ENCODE results near the gene ACAN.

ACAN gene

GRCh38 chr15:88905576-88905975 lies 102.3 kb downstream of the ACAN start:
- TF ChIP-seq EZH2phosphoT487 (IDR thresholded peaks at IDR 0.05; ENCODE audit: low read length): no peak
- TF ChIP-seq, protein P1, sequence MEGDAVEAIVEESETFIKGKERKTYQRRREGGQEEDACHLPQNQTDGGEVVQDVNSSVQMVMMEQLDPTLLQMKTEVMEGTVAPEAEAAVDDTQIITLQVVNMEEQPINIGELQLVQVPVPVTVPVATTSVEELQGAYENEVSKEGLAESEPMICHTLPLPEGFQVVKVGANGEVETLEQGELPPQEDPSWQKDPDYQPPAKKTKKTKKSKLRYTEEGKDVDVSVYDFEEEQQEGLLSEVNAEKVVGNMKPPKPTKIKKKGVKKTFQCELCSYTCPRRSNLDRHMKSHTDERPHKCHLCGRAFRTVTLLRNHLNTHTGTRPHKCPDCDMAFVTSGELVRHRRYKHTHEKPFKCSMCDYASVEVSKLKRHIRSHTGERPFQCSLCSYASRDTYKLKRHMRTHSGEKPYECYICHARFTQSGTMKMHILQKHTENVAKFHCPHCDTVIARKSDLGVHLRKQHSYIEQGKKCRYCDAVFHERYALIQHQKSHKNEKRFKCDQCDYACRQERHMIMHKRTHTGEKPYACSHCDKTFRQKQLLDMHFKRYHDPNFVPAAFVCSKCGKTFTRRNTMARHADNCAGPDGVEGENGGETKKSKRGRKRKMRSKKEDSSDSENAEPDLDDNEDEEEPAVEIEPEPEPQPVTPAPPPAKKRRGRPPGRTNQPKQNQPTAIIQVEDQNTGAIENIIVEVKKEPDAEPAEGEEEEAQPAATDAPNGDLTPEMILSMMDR (IDR thresholded peaks at IDR 0.05; ENCODE audit: low read length): no peak
- no peak for TF ChIP-seq EZH2 (optimal IDR thresholded peaks at IDR 0.05; ENCODE audit: low read depth, low read length)
- H3K9me2 ChIP-seq (replicated peaks; ENCODE audit: insufficient read depth, low read length): no peaks in the 10 kb centered on the region
- no peaks in the 10 kb centered on the region for H3K36me3 ChIP-seq (replicated peaks; ENCODE audit: insufficient read depth, low read length)
- H3F3A ChIP-seq (ENCODE audit: insufficient read depth, low read length): no peaks in the 10 kb centered on the region
- H3K79me2 ChIP-seq (ENCODE audit: low read length): no peaks in the 10 kb centered on the region
- H3K9ac ChIP-seq (ENCODE audit: low read length): no peak overlapping the region
- H3K27ac ChIP-seq (ENCODE audit: low read length): no peak overlapping the region
- H3K4me1 ChIP-seq (ENCODE audit: low read length): no peaks in the 10 kb centered on the region
- no peak for DNase-seq
- H3K9me3 ChIP-seq (replicated peaks; ENCODE audit: insufficient read depth, low read length): no peaks in the 10 kb centered on the region
- no peaks in the 10 kb centered on the region for H4K20me1 ChIP-seq (ENCODE audit: insufficient read depth, low read length)
- no peak overlapping the region for H3K4me2 ChIP-seq (ENCODE audit: low read depth, low read length)
- no peaks in the 10 kb centered on the region for H3K27me3 ChIP-seq (replicated peaks; ENCODE audit: insufficient read depth, low read length)
- H2AFZ ChIP-seq (ENCODE audit: low read length): no peak overlapping the region
- no peak overlapping the region for H3K4me3 ChIP-seq (ENCODE audit: low read length)

DNA sequence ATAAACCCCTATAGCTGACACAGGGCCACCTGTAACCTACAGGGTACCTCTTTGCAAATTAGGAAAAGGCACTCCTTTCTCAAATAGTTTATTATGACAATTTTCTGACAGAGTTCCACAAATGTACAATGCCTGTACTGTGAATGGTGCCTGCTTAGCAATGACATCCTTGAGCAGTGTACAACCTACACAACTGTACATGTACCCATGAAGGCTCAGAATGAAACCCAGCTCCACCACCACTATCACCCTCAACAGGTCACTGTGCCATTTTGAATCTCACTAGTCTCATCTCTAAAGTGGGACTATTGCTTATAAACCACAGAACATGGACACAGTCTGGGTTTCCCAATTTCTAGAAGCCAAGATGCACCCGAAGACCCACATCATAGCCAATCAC lies 102.9 kb downstream of the ACAN start:
- Histone ChIP-seq H3K4me3 (ENCODE audit: low read length) (no peak overlapping the region), H3K9ac (ENCODE audit: low read length) (no peak overlapping the region), H3K9me3 (replicated peaks; ENCODE audit: insufficient read depth, low read length) (no peaks in the 10 kb centered on the region), H3F3A (ENCODE audit: insufficient read depth, low read length) (no peaks in the 10 kb centered on the region), H3K4me2 (ENCODE audit: low read depth, low read length) (no peak overlapping the region), H2AFZ (ENCODE audit: low read length) (no peak overlapping the region), H3K27me3 (replicated peaks; ENCODE audit: insufficient read depth, low read length) (no peaks in the 10 kb centered on the region), H3K27ac (ENCODE audit: low read length) (no peak overlapping the region), H3K36me3 (replicated peaks; ENCODE audit: insufficient read depth, low read length) (no peaks in the 10 kb centered on the region), H3K4me1 (ENCODE audit: low read length) (no peaks in the 10 kb centered on the region), H3K79me2 (ENCODE audit: low read length) (no peaks in the 10 kb centered on the region), H4K20me1 (ENCODE audit: insufficient read depth, low read length) (no peaks in the 10 kb centered on the region), H3K9me2 (replicated peaks; ENCODE audit: insufficient read depth, low read length) (no peaks in the 10 kb centered on the region)
- no peak for TF ChIP-seq EZH2 (optimal IDR thresholded peaks at IDR 0.05; ENCODE audit: low read depth, low read length)
- no peak for TF ChIP-seq EZH2phosphoT487 (IDR thresholded peaks at IDR 0.05; ENCODE audit: low read length)
- TF ChIP-seq, protein P1 (IDR thresholded peaks at IDR 0.05; ENCODE audit: low read length): no peak
- DNase-seq: no peak

DNA sequence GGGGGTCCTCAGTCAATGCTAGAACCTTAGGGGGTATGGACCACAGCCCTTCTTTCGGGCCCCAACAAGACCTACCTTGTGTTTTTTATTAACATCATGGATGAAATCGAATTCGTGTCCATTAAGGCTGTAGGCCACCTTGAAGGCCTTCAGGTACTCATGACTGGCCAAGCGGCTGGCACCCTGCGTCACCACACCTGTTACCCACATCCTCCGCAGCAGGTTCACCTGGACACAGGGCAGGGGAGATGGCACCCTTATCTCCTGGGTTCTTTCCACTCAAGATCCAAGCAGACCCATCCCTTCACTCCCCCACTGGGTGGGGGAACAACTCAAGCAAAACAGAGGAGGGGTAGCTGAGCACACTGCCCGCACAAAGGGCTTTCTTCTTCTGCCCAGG lies 103.3 kb downstream of the ACAN start:
- no peaks in the 10 kb centered on the region for H4K20me1 ChIP-seq (ENCODE audit: insufficient read depth, low read length)
- no peak overlapping the region for H3K4me2 ChIP-seq (ENCODE audit: low read depth, low read length)
- no peak for DNase-seq
- no peaks in the 10 kb centered on the region for H3K79me2 ChIP-seq (ENCODE audit: low read length)
- H3K9me3 ChIP-seq (replicated peaks; ENCODE audit: insufficient read depth, low read length): no peaks in the 10 kb centered on the region
- no peak overlapping the region for H3K9ac ChIP-seq (ENCODE audit: low read length)
- H3K9me2 ChIP-seq (replicated peaks; ENCODE audit: insufficient read depth, low read length): no peaks in the 10 kb centered on the region
- no peaks in the 10 kb centered on the region for H3K27me3 ChIP-seq (replicated peaks; ENCODE audit: insufficient read depth, low read length)
- no peaks in the 10 kb centered on the region for H3F3A ChIP-seq (ENCODE audit: insufficient read depth, low read length)
- TF ChIP-seq, protein P1 (IDR thresholded peaks at IDR 0.05; ENCODE audit: low read length): no peak
- TF ChIP-seq EZH2 (optimal IDR thresholded peaks at IDR 0.05; ENCODE audit: low read depth, low read length) (no peak), EZH2phosphoT487 (IDR thresholded peaks at IDR 0.05; ENCODE audit: low read length) (no peak)
- no peaks in the 10 kb centered on the region for H3K4me1 ChIP-seq (ENCODE audit: low read length)
- H2AFZ ChIP-seq (ENCODE audit: low read length): no peak overlapping the region
- H3K27ac ChIP-seq (ENCODE audit: low read length): no peak overlapping the region
- no peaks in the 10 kb centered on the region for H3K36me3 ChIP-seq (replicated peaks; ENCODE audit: insufficient read depth, low read length)
- H3K4me3 ChIP-seq (ENCODE audit: low read length): no peak overlapping the region

Data from MM.1S (cell line).